ENCODE results near the gene PDZD4.
A peak's percentile ranks its signal among the peaks of the same experiment; 100 is the strongest.

PDZD4 gene, protein sequence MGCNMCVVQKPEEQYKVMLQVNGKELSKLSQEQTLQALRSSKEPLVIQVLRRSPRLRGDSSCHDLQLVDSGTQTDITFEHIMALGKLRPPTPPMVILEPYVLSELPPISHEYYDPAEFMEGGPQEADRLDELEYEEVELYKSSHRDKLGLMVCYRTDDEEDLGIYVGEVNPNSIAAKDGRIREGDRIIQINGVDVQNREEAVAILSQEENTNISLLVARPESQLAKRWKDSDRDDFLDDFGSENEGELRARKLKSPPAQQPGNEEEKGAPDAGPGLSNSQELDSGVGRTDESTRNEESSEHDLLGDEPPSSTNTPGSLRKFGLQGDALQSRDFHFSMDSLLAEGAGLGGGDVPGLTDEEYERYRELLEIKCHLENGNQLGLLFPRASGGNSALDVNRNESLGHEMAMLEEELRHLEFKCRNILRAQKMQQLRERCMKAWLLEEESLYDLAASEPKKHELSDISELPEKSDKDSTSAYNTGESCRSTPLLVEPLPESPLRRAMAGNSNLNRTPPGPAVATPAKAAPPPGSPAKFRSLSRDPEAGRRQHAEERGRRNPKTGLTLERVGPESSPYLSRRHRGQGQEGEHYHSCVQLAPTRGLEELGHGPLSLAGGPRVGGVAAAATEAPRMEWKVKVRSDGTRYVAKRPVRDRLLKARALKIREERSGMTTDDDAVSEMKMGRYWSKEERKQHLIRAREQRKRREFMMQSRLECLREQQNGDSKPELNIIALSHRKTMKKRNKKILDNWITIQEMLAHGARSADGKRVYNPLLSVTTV

DNA sequence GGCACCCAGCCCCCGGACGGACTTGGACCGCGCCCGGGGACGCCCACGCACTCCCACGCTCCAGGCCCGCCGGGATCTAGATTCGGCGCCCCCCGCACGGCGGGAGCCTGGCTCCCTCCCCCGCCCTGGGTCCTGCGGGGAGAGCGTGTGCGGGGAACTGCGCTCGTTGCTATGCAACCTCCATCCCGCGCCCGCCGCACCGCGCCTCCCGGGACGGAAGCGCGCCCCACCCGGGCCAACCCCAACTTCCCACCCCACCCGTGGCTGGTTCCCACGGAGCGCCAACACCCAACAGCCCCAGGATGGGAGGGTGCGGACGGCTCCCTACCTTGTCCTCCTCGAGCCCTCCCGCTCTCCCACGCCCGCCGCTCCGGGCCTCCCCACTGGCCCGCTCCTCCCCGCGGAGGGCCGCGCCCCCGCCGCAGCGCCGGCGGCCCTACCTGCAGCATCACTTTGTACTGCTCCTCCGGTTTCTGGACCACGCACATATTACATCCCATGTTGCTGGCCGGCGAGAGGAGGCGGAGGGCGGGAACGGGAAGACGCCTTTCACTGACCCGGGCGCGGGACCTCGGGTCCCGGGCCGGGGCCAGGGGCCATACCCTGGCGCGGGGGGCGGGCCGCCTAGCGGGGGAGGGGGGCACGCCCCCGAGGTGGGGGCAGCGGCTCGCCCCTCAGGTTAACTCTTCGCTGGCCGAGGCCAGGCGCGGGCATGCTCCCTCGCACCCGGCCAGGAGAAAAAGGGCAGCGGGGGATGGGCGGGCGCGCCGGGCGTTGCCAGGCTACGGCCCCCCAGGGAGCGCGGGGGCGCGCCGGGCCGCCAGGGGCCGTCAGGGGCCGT lies at the start of gene PDZD4:
Gene PDZD4 (minus strand): TSS at position 746 of the 841 bp plus-strand sequence. CDS start 246 bp downstream, at position 500.
- no peak for DNase-seq (ENCODE audit: low read depth in 2 of 2, low spot score in 1 of 2)

DNA sequence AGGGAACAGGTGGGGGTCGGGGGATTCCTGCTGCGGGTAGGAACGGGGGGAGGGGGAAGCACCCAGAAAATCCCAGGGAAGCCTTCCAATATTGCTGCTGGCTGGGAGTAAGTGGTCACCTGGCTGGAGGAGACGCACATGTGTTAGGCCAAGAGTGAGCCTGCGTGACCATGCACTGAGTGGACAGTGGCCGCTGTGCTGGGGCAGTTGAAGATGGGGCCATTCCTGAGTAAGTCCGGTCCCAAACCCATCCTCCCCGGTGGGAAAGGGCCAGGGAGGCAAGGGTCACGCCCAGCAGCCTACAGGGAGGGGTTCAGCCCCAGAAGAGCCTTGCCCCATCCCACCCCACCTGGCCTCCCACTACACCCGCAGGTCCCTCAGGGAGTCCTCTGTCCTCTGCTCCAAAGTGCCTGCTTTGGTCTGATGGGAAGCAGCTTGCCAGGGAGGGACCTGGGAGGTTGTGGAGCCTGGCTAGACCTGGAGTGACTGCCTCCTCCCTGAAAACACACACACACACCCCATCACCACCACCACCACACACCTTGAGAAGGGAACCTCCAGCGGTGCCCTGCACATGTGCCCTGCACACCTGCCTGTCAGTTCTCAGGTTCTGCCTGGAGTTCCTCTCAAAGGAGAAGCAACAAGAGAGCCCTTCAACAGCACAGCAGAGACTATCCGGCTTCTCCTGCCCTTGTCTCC lies 49.5 kb upstream of the PDZD4 start:
- no peak for DNase-seq (ENCODE audit: low read depth in 2 of 2, low spot score in 1 of 2)

DNA sequence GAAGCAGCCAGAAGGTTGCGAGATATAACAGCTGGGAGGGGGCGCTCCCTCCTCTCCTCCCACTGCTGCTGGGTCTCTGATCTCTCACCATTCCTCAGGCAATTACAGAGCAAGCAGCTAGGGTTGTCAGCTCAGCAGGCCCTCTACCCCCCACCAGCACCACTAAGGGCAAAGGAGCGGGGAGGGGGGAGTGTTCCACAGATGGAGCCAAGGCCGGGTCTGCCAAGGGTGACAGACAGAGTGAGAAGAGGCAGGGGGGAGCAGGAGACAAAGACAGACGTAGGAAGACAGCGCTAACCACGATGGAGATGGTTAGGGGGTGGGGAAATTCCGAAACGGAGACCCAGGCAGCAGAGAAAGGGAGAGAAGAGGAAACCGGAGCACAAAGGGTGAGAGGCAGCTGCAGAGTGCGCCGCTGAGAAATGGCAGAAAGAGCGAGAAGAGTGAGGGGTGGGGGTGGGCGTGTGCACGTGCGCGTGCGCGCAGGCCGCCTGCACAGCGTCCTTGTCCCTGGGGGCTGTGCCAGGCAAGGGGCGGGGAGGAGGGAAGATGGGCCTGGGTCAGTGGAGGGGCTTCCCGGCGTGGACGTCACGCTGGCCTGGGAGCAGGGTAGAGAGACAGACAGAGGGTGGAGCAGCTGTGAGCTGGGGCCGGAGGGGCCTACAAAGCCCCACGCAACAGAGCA lies 48.8 kb upstream of the PDZD4 start:
- DNase-seq (ENCODE audit: low read depth in 2 of 2, low spot score in 1 of 2): no peak

DNA sequence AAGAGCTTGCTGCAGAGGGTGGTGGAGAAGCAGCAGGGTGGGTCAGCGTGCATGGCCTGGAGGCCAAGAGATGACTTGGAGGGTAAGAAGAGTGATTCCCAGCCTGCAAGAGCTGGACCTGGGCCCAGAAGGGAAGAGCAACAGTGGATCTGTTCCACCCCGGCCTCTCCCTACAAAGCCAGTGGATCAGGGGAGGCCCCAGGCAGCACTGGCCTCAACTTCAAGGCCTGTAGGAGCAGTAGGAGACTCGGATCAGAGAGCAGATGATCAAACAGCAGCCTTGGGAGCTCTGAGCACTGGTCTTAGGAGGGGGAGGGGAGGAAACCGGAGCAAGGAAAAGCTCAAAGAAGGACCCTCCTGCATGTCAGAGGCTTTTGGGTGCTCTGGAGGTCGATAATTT lies 48.0 kb upstream of the PDZD4 start:
- DNase-seq (ENCODE audit: low read depth in 2 of 2, low spot score in 1 of 2): no peak

DNA sequence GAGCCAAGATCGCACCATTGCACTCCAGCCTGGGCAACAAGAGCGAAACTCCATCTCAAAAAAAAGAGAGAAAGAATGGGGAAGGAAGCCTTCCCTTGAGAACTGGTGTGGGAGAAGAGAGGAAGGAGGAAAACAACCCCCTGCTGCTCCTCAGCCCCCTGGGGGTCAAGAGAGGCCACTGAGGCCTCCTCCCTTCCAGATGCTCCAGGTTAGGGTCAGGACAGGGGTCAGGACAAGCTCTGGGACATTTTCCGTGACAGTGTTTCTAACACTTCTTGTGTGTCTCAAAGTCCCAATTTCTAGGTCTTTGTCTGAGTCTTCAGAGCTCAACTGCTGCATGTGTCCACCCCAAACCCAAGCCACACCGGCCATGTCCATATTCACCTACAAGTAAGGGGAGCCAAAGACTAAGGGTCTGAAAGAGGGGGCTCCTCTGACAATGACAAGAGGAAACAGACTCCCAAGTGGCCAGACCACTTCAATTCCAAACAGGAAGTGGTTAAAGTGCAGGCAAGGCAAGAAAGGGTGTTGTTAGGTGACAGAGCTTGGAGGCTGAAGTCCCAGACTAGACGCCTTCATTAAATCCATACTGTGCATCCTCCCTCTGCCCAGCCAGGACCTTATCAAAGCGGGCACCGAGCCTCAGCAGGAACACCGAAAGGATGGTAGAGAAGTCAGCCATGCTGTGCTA lies 47.4 kb upstream of the PDZD4 start:
- no peak for DNase-seq (ENCODE audit: low read depth in 2 of 2, low spot score in 1 of 2)

DNA sequence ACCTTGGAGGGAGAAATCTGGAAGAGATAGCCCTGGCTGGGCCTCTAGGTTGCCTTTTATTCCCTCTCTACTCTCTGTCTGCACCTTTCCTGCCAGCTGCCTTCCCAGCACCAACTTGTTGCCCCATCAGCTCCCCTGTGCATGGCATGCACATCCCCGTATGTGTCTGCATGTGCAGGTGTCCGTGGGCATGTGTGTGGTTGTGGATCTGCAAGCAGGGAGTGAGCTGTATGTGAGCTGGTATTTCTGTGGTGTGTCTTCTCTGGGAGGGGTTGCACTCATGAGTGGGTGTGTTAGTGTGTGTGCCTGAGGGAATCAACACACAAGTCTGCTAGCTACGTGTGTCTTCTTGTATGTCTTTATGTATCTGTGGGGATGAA lies 45.8 kb upstream of the PDZD4 start:
- DNase-seq (ENCODE audit: low read depth in 2 of 2, low spot score in 1 of 2): no peak

DNA sequence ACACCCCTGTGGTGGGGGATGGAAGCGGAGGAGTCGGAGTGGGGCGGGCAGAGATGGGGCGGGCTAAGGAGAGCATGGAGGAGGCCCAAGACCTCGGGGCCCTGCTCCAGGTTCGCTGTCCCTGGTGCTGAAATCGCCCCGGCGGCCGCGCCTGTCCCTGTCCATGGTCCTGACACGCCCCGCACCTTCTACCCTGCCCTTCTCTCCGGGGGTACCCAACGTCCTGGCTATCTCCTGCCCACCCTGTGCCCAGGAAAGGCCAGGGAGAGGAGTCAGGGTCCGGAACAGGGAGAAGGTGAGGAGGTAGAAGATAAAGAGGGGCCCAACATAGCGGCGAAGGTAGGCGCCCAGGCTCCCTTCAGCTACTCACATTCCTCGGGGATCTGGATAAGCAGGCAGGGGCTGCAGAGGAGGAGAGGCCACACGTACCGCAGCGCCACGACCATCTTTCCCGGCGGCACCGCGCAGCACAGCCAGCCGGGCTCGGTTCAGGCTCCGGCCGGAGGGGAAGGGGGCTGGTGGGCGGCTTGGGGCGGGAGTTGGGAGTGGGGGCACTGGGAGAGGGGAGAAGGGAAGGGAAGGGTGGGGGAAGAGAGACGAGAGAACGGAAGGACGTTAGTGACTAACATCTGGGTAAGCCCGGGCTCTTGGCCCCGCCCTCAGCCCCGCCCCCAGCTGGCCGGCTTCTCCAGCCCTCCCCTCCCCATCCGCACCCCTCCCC lies 45.2 kb upstream of the PDZD4 start:
- DNase-seq (ENCODE audit: low read depth in 2 of 2, low spot score in 1 of 2): peak; percentile 41 to 45

DNA sequence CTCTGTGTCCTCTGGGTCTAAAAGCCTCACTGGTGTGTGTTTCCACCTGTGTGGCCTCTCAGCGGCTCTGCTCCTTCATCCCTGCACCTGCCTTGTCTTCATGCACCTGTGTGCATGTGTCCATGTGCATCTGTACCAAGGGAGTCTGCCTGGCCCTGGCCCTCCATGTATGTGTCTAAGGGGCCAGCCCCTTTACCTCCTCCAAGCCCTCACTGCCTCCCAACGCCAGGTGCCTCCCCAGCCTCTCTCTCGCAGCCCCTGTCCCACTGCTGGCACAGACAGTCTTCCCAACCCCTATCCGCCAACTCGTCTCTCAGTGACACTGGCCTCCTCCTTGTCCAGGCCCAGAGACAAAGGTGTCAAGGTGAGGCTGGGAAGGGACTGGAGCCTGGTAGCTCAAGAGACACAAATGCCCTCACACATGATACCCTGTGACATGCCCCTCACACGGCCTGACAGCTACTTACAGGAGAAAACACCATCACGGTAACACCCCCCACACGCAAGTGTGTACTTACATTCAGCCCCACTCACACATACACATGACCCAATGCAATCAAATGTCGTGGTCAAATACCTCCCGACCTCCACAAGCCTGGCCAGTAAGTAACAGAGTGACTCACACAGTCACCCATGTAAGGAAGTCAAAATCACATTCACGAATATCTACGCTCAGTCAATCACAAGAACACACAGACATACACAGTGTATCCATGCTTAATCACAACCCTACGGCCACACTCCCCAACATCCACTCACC lies 44.2 kb upstream of the PDZD4 start:
- DNase-seq (ENCODE audit: low read depth in 2 of 2, low spot score in 1 of 2): no peak

DNA sequence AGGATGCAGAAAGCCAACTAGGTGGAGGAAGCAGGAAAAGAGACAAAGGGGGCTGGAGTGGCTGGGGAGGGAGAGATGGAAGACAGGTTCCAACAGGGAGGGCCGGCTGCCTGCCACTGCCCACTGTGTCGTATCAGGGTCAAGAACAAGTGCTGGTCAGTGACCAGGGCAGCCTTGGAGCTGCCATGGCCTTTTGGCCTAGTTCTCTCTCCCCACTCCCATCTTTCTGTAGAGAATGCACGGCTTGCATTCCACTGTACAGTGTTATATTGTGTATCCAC lies 43.7 kb upstream of the PDZD4 start:
- DNase-seq (ENCODE audit: low read depth in 2 of 2, low spot score in 1 of 2): no peak

DNA sequence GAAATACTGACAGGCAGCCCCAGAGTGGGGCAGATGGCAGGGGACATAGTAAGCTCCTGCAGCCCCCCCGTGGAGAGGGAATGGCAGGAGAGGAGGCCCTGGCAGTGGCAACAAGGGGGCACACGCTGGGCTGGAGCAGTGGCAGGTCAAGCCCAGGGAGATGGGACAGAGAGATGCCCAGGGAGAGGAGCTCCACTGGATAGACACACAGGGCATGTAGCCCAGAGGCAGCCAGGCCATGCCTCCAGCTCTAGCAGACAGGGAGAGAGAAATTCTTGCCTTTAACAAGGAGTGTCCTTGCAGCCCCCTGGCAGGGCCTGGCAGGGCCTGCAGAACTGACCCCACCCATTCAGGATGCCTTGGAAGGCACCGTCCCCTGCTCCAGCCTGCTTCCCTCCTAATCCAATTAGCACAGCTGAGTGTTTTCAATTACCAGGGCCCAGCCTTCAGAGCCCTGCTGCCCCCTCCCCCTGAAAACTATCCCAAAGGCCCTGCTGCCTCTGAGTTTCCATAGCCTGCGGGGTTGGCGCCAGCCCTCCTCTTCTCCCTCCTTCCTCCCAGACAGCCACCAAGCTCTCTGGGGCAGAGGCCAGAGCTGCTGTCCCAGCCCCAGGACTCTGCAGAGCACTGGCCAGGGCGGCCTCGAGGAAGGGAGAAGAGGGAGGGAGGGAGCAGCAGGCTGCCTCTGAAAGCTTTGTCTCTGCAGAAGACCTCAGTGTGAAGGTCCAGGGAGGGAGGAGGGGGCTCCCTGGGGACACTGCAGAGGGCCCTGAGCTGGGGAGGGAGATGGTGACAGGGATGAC lies 43.1 kb upstream of the PDZD4 start:
- no peak for DNase-seq (ENCODE audit: low read depth in 2 of 2, low spot score in 1 of 2)

DNA sequence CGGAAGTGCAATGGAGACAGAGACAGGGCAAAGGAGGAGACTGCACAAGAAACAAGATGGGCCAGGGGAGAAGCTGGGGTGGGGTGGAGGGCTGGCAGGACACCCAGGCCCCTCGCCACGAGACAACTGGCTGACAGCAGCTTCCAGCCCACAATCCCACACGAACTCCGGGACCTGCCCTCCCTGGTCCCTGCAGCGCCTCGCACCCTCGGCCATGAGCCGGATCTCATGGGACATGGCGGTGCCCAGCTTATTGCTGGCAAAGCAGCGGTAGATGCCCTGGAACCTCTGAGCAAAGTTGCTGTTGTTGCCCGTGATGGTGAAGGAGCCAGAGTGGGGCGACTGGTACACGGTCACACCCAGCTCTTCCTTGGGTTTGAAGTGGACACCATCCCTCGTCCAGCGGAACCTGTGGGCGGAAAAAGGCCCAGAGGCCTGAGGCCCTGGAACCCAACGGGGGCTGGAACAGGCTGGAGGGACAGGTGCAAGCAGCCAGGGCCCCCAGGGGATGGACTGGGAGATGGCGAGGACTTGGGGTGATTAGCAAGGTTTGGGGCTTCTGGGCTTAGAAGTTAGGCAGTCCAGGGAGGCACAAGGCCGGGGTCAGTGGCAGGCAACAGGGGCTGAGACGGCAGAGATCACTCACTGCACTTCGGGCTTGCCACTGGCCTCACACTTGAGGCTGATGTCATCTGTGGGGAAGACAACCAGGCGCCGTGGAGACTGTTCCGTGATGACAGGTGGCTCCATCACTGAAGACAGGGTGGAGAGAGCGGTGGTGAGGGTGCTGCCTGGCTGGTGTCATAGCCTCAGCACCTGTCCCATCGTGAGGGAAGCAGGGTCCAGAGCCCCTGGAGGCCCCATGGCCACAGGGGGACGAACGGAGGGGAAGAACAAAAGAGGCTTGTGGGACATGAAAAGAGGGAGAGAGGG lies 41.9 kb upstream of the PDZD4 start:
- DNase-seq (ENCODE audit: low read depth in 2 of 2, low spot score in 1 of 2): no peak

DNA sequence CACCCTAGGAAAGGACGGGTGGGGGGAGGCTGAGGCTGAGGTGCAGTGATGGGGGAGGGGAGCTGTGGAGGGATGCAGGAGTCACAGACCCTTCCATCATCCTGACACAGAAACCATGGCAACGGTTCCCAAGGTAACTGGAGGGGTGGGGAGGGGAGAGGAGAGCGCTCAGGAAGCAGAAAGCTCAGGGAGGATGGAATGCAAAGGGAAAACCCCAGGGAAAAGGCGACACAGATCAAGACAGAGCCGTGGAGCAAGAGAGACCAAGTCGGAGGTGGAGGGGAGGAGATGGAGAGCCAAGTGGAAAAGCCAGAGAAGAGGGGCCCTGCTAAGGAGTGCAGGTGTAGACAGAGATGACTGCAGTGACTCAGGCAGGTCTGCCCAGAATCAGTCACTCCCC lies 41.1 kb upstream of the PDZD4 start:
- no peak for DNase-seq (ENCODE audit: low read depth in 2 of 2, low spot score in 1 of 2)

DNA sequence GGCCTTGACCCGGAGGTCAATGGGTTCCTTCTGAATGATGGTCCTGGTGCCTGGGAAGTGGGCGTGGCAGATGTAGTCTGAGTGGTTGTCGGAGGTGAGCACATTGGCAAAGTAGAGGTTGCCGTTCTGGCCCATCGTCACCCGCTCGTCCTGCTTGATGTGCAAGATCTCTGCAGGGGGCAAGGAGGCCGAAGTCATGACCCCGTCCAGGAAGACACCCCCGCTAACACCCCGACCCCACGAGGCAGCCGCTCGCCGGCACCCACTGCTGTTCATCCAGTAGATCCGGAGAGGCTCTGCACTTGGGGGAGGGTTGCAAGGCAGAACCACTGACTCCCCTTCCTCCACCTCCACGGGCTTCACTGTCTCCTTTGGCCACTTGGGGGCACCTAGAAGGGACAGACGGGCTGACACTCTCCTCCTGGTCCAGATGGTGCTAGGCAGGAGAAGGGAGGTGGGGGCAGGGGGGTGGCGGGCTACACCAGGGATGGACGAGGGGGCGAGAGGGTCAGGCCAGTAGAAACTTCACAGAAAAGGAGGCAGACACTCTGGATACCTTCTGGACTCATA lies 40.5 kb upstream of the PDZD4 start:
- no peak for DNase-seq (ENCODE audit: low read depth in 2 of 2, low spot score in 1 of 2)

DNA sequence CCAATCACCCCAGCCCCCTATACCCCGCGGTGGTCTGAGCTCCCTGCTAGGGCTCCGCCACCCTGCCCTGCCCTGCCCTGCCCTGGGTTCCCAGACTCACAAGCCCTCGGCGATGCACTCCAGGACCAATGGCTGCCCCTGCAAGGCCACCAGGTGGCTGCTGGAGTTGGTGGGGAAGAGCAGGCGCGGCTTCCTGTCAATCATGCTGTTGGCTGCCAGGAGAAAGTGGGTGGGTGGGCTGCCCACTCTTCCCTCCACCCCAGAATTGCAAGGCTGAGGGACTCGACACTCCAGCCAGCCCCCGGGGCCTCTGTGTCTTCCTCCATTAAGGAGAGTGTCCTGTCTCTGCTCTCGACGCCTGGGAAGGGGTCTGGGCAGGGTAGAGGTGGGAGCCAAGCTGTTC lies 39.9 kb upstream of the PDZD4 start:
- DNase-seq (ENCODE audit: low read depth in 2 of 2, low spot score in 1 of 2): no peak

DNA sequence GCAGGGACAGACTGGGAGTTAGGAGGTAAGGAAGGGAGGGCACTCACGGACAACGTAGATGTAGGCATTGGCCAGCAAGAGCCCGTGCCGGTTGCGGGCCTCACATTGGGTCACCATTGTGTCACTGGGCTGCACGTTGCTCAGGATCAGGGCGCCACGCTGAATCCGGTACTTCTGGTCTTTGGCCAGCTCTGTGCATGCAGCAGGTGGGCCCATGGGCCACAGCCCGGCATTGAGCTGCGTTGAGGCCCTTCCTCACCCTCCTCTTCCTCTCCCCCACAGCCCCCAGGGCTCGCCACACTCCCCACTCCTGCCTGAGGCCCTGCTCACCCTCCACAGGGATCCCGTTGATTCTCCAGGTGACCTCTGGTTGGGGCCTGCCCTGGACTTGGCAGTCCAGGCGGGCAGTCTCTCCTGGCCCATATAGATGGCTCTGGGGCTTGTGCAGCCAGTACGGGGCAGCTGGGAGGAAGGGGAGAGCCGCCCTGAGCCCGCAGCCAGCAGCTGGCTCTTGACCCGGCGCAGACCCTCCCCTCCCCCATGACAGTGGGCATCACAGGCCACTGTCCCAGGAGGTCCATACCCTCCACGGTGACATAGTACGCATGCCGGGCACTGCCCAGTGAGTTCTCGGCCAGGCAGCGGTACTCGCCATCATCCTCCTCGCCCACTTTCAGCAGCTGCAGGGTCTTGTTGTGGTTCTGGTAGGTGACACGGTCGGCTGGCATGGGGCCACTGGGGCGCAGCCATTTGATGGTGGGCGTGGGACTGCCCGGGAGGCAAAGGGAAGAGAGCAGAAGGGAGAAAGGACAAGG lies 39.3 kb upstream of the PDZD4 start:
- no peak for DNase-seq (ENCODE audit: low read depth in 2 of 2, low spot score in 1 of 2)
